Liver (tissue), 3 donors: ENCODE data around the gene SERPINB7.

Experiments
- CTCF ChIP-seq: fragments of 150-350 bp; IDR thresholded peaks from 2 replicates; pipeline ENCODE4 v1.5.1; 2017; ENCODE audit warnings: improper control_type of control experiment, low read depth, low read length; ENCODE audit not compliant: missing input control
- JUND ChIP-seq, 2 donors: IDR thresholded peaks; 2 replicates each; pipeline ENCODE4 v1.6.1; 2016; ENCODE audit warnings: antibody characterized with exemption in 2 of 2
- SP1 ChIP-seq: IDR thresholded peaks from 2 replicates; pipeline ENCODE4 v1.6.1; 2018; ENCODE audit warnings: antibody characterized with exemption, mild to moderate bottlenecking
- donor health status: healthy.
- donor health status: healthy.

- TF ChIP-seq JUND (IDR thresholded peaks at IDR 0.05) (no peak), CTCF (no peak), SP1 (no peak)
Measured at GRCh38 chr18:63837590-63837989, 62.4 kb downstream of the SERPINB7 start.
